HEK293 (cell line): Measurements from ENCODE around the gene MYO15B.
A peak's percentile ranks its signal among the peaks of the same experiment; 100 is the strongest.

Experiments used
- BCL11A ChIP-seq: fragments of 450-650 bp; formaldehyde crosslinking; IDR thresholded peaks from 2 replicates; pipeline ENCODE4 v1.5.1; 2016; ENCODE audit warnings: low read depth, missing biosample characterization, missing genetic modification characterization
- CTCF ChIP-seq: fragments of 450-650 bp; formaldehyde crosslinking; IDR thresholded peaks from 2 replicates; pipeline ENCODE4 v1.5.1; 2016; ENCODE audit warnings: missing biosample characterization, missing genetic modification characterization
- GLIS2 ChIP-seq: fragments of 450-650 bp; formaldehyde crosslinking; IDR thresholded peaks from 2 replicates; pipeline ENCODE4 v1.5.1; 2016; ENCODE audit warnings: missing biosample characterization, missing genetic modification characterization
- HOXC10 ChIP-seq: sonication (generic); formaldehyde crosslinking; IDR thresholded peaks from 2 replicates; pipeline ENCODE4 v1.8.1; 2023; ENCODE audit warnings: mild to moderate bottlenecking, missing genetic modification reagents
- KLF8 ChIP-seq: fragments of 450-650 bp; formaldehyde crosslinking; IDR thresholded peaks from 2 replicates; pipeline ENCODE4 v1.5.1; 2016; ENCODE audit warnings: missing biosample characterization, missing genetic modification characterization
- KLF9 ChIP-seq: fragments of 450-650 bp; formaldehyde crosslinking; IDR thresholded peaks from 2 replicates; pipeline ENCODE4 v1.5.1; 2016; ENCODE audit warnings: missing biosample characterization, missing genetic modification characterization, low read depth
- RBAK ChIP-seq: fragments of 450-650 bp; formaldehyde crosslinking; IDR thresholded peaks from 2 replicates; pipeline ENCODE4 v1.5.1; 2016; ENCODE audit warnings: missing biosample characterization, missing genetic modification characterization
- SCRT1 ChIP-seq: fragments of 450-650 bp; formaldehyde crosslinking; IDR thresholded peaks from 2 replicates; pipeline ENCODE4 v1.5.1; 2016; ENCODE audit warnings: missing biosample characterization, missing genetic modification characterization, borderline replicate concordance
- SCRT2 ChIP-seq: fragments of 450-650 bp; formaldehyde crosslinking; IDR thresholded peaks from 2 replicates; pipeline ENCODE4 v1.5.1; 2016; ENCODE audit warnings: missing biosample characterization, missing genetic modification characterization
- TRIM28 ChIP-seq: IDR thresholded peaks from 2 replicates; pipeline ENCODE4 v1.6.1; 2011; ENCODE audit warnings: low read length, control low read depth, borderline replicate concordance
- ZBTB21 ChIP-seq: fragments of 450-650 bp; formaldehyde crosslinking; IDR thresholded peaks from 2 replicates; pipeline ENCODE4 v1.5.1; 2017; ENCODE audit warnings: missing biosample characterization, missing genetic modification characterization
- ZBTB44 ChIP-seq: fragments of 450-650 bp; IDR thresholded peaks from 2 replicates; pipeline ENCODE4 v1.5.1; 2018; ENCODE audit warnings: missing biosample characterization, mild to moderate bottlenecking, missing genetic modification characterization
- ZBTB8A ChIP-seq: fragments of 450-650 bp; formaldehyde crosslinking; IDR thresholded peaks from 2 replicates; pipeline ENCODE4 v1.5.1; 2016; ENCODE audit warnings: missing biosample characterization, missing genetic modification characterization
- ZIC2 ChIP-seq: fragments of 450-650 bp; formaldehyde crosslinking; IDR thresholded peaks from 2 replicates; pipeline ENCODE4 v1.5.1; 2016; ENCODE audit warnings: missing biosample characterization, missing genetic modification characterization
- ZNF10 ChIP-seq: fragments of 450-650 bp; formaldehyde crosslinking; IDR thresholded peaks from 2 replicates; pipeline ENCODE4 v1.5.1; 2017; ENCODE audit warnings: missing biosample characterization, missing genetic modification characterization
- ZNF112 ChIP-seq: fragments of 450-650 bp; formaldehyde crosslinking; IDR thresholded peaks from 2 replicates; pipeline ENCODE4 v1.5.0; 2017; ENCODE audit warnings: missing biosample characterization, missing genetic modification characterization
- ZNF121 ChIP-seq: fragments of 450-650 bp; formaldehyde crosslinking; IDR thresholded peaks from 2 replicates; pipeline ENCODE4 v1.5.1; 2016; ENCODE audit warnings: missing biosample characterization, missing genetic modification characterization
- ZNF138 ChIP-seq: fragments of 450-650 bp; formaldehyde crosslinking; IDR thresholded peaks from 2 replicates; pipeline ENCODE4 v1.5.1; 2016; ENCODE audit warnings: missing biosample characterization, missing genetic modification characterization, borderline replicate concordance
- ZNF169 ChIP-seq: fragments of 450-650 bp; formaldehyde crosslinking; IDR thresholded peaks from 2 replicates; pipeline ENCODE4 v1.5.1; 2016; ENCODE audit warnings: missing biosample characterization, missing genetic modification characterization
- ZNF174 ChIP-seq: fragments of 450-650 bp; formaldehyde crosslinking; IDR thresholded peaks from 2 replicates; pipeline ENCODE4 v1.5.0; 2017; ENCODE audit warnings: missing biosample characterization, mild to moderate bottlenecking, missing genetic modification characterization
- ZNF19 ChIP-seq: fragments of 450-650 bp; formaldehyde crosslinking; IDR thresholded peaks from 2 replicates; pipeline ENCODE4; 2016; ENCODE audit warnings: missing biosample characterization, missing genetic modification characterization, low read depth
- ZNF2 ChIP-seq: fragments of 450-650 bp; formaldehyde crosslinking; IDR thresholded peaks from 2 replicates; pipeline ENCODE4 v1.5.1; 2016; ENCODE audit warnings: missing biosample characterization, missing genetic modification characterization
- ZNF202 ChIP-seq: fragments of 450-650 bp; formaldehyde crosslinking; IDR thresholded peaks from 2 replicates; pipeline ENCODE4 v1.5.1; 2016; ENCODE audit warnings: missing biosample characterization, missing genetic modification characterization, borderline replicate concordance
- ZNF211 ChIP-seq: fragments of 450-650 bp; formaldehyde crosslinking; IDR thresholded peaks from 2 replicates; pipeline ENCODE4 v1.5.1; 2016; ENCODE audit warnings: low read depth, missing biosample characterization, missing genetic modification characterization
- ZNF26 ChIP-seq: fragments of 450-650 bp; formaldehyde crosslinking; IDR thresholded peaks from 2 replicates; pipeline ENCODE4 v1.5.1; 2016; ENCODE audit warnings: missing biosample characterization, missing genetic modification characterization
- ZNF302 ChIP-seq: fragments of 450-650 bp; formaldehyde crosslinking; IDR thresholded peaks from 2 replicates; pipeline ENCODE4 v1.5.1; 2016; ENCODE audit warnings: missing biosample characterization, missing genetic modification characterization, low read depth
- ZNF335 ChIP-seq: fragments of 450-650 bp; formaldehyde crosslinking; conservative IDR thresholded peaks from 2 replicates; pipeline ENCODE4 v1.5.1; 2016; ENCODE audit warnings: missing biosample characterization, missing genetic modification characterization
- ZNF404 ChIP-seq: fragments of 450-650 bp; formaldehyde crosslinking; IDR thresholded peaks from 2 replicates; pipeline ENCODE4 v1.5.1; 2017; ENCODE audit warnings: missing biosample characterization, missing genetic modification characterization
- ZNF416 ChIP-seq: fragments of 450-650 bp; formaldehyde crosslinking; IDR thresholded peaks from 2 replicates; pipeline ENCODE4 v1.5.1; 2016; ENCODE audit warnings: missing biosample characterization, missing genetic modification characterization
- ZNF473 ChIP-seq: fragments of 450-650 bp; formaldehyde crosslinking; IDR thresholded peaks from 2 replicates; pipeline ENCODE4 v1.5.1; 2017; ENCODE audit warnings: missing biosample characterization, missing genetic modification characterization
- ZNF548 ChIP-seq: fragments of 450-650 bp; formaldehyde crosslinking; IDR thresholded peaks from 2 replicates; pipeline ENCODE4 v1.5.1; 2016; ENCODE audit warnings: missing biosample characterization, missing genetic modification characterization
- ZNF555 ChIP-seq: fragments of 450-650 bp; formaldehyde crosslinking; conservative IDR thresholded peaks from 2 replicates; pipeline ENCODE4 v1.5.1; 2017; ENCODE audit warnings: missing biosample characterization, mild to moderate bottlenecking, missing genetic modification characterization, inconsistent platforms
- ZNF561 ChIP-seq: fragments of 450-650 bp; IDR thresholded peaks from 2 replicates; pipeline ENCODE4 v1.5.1; 2018; ENCODE audit warnings: missing biosample characterization, missing genetic modification characterization, borderline replicate concordance
- ZNF677 ChIP-seq: fragments of 450-650 bp; IDR thresholded peaks from 2 replicates; pipeline ENCODE4 v1.5.0; 2018; ENCODE audit warnings: missing biosample characterization, mild to moderate bottlenecking, missing genetic modification characterization, moderate library complexity
- ZNF76 ChIP-seq: fragments of 450-650 bp; formaldehyde crosslinking; IDR thresholded peaks from 2 replicates; pipeline ENCODE4; 2016; ENCODE audit warnings: low read depth, missing biosample characterization, missing genetic modification characterization, borderline replicate concordance
- ZSCAN30 ChIP-seq: fragments of 450-650 bp; IDR thresholded peaks from 2 replicates; pipeline ENCODE4 v1.5.1; 2018; ENCODE audit warnings: missing biosample characterization, mild to moderate bottlenecking, missing genetic modification characterization, moderate library complexity
- TF ChIP-seq, protein P1 (sequence below): fragments of 450-650 bp; formaldehyde crosslinking; IDR thresholded peaks from 2 replicates; pipeline ENCODE4 v1.5.1; 2016; ENCODE audit warnings: missing biosample characterization, missing genetic modification characterization

MYO15B gene

DNA sequence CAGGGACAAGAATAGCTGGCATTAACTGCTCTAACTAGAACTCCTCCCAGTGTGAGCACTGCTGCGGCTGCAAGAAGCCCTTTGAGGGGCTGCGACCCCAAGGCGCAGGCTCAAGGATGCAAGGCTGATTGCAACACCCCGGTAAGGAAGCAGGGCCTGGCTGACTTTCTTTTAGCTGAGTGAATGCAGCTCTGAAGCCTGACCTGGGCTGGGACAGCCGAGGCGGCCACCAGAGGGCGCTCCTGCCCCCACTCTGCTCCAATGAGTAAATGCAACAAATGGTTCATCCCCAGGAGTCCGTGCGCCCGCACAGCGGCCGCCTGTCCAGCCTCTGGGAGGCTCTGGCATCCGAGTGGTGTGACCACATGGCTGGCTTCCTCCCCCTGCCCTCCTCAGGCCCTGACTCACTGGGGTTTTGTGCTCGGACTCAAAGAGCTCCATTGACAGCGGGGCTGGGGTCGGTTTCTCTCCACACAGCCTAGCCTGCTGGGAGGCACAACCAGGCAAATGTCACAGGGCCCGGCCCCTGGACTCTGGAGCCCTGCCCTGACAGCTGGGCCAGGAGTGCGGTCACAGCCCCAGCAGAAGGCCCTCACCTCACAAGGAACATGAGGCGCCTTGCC, 45.4 kb downstream of the MYO15B start, which contains the start of gene SMIM5 (continued):
- TF ChIP-seq ZNF2 (0 out of 2 replicates have a peak, but pooled peaks have one; percentile 41), ZNF548 (no peak), ZSCAN30 (tag by site-specific recombination) (peak; percentile 35; the same call in 1 of the 2 replicates), ZNF112 (tag by site-specific recombination) (no peak), ZNF555 (tag by site-specific recombination) (no peak), ZBTB44 (peak; percentile 68), ZNF202 (tag by site-specific recombination) (no peak), GLIS2 (tag by site-specific recombination) (peak; percentile 12; the same call in 1 of the 2 replicates), ZNF335 (tag by site-specific recombination) (no peak; the same call in 1 of the 2 replicates), CTCF (tag by site-specific recombination) (peak; percentile 83), ZNF138 (tag by site-specific recombination) (no peak), ZNF10 (tag by site-specific recombination) (no peak), ZIC2 (tag by site-specific recombination) (peak; percentile 73), ZNF561 (tag by site-specific recombination) (no peak), ZNF76 (0 out of 2 replicates have a peak, but pooled peaks have one; percentile 39), KLF9 (no peak), SCRT2 (peak; percentile 99), ZNF26 (tag by site-specific recombination) (no peak), ZNF19 (no peak), SCRT1 (peak; percentile 77), ZNF416 (tag by site-specific recombination) (no peak), ZNF211 (tag by site-specific recombination) (no peak), HOXC10 (no peak), ZBTB8A (peak; percentile 57), ZNF404 (no peak), ZNF302 (tag by site-specific recombination) (no peak), RBAK (no peak), ZNF473 (tag by site-specific recombination) (no peak), BCL11A (tag by site-specific recombination) (no peak), ZNF174 (tag by site-specific recombination) (no peak), ZNF121 (tag by site-specific recombination) (no peak), ZBTB21 (no peak), ZNF169 (tag by site-specific recombination) (no peak), KLF8 (no peak), TRIM28 (no peak), ZNF677 (tag by site-specific recombination) (no peak)
- TF ChIP-seq, protein P1, sequence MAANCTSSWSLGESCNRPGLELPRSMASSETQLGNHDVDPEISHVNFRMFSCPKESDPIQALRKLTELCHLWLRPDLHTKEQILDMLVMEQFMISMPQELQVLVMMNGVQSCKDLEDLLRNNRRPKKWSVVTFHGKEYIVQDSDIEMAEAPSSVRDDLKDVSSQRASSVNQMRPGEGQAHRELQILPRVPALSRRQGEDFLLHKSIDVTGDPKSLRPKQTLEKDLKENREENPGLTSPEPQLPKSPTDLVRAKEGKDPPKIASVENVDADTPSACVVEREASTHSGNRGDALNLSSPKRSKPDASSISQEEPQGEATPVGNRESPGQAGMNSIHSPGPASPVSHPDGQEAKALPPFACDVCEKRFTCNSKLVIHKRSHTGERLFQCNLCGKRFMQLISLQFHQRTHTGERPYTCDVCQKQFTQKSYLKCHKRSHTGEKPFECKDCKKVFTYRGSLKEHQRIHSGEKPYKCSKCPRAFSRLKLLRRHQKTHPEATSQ (tag by site-specific recombination), result no peak
